ENCODE measurements around the gene WDR86. TPM values are rescaled to one million over a fixed set of nuclear protein-coding genes. Genes with fewer than 3 reads are reported as not detected.
A peak's percentile ranks its signal among the peaks of the same experiment; 100 is the strongest.

The WDR86 gene
- total and polyA plus RNA-seq, 2 of the 4 experiments (the other 2 are of a cell fraction) = not detected

DNA sequence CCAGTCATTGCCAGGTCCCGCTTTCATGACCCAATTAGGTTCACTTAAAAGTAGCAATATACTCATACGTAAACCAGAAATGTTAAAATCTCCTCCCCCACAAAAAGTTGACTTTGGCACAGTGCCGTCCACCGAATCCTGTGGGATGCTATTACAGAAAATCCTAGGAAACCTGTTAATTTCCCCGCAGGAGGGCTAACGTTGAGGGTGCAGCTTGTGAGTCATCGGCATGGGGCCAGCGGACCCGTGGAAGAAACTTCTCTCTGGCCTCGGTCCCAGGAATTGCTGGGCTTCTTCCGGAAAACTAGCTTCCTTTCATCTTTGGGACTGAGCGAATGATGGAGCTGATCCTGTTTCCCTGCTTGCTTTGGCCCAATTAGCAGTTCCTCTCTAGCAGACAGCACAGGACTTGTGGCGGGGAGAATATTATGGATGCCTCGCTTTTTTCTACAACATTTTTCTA is 16.6 kb upstream of the WDR86 start:
- Histone ChIP-seq H4K5ac (ENCODE audit: low read depth, low read length) (peak overlapping the region; percentile 83), H3K4me1 (ENCODE audit: control insufficient read depth, insufficient read depth, low read length) (peaks cover 39% of the 10 kb centered on the region), H2BK20ac (ENCODE audit: low read depth, low read length) (peak overlapping the region; percentile 61), H2BK120ac (ENCODE audit: low read depth, low read length) (peak overlapping the region; percentile 95), H2AFZ (replicated peaks; ENCODE audit: low read length, poor library complexity) (peak overlapping the region; percentile 78), H3K56ac (ENCODE audit: extremely low read depth, insufficient read depth, low read length) (no peak overlapping the region), H2AK9ac (replicated peaks; ENCODE audit: low read depth, low read length, poor library complexity) (no peak overlapping the region), H4K20me1 (ENCODE audit: insufficient read depth, low read length) (peaks cover 5% of the 10 kb centered on the region; the same call in 1 of the 2 replicates), H3K9me3 (ENCODE audit: control insufficient read depth, insufficient read depth, low read length) (peaks cover 9% of the 10 kb centered on the region), H3K14ac (replicated peaks; ENCODE audit: low read depth, low read length) (peak overlapping the region; percentile 69), H3K36me3 (ENCODE audit: control insufficient read depth, insufficient read depth, low read length) (no peaks in the 10 kb centered on the region), H2BK5ac (ENCODE audit: low read depth, low read length, poor library complexity, severe bottlenecking) (peak overlapping the region; percentile 81), H3K9ac (ENCODE audit: low read depth, low read length) (no peak overlapping the region), H3K79me1 (ENCODE audit: low read depth in 1 of 2, low read length in 2 of 2) (no peaks in the 10 kb centered on the region; a peak in 1 of 4 replicates), H3K27me3 (ENCODE audit: control insufficient read depth, insufficient read depth, low read length) (peaks cover 2% of the 10 kb centered on the region; the same call in 1 of the 2 replicates), H4K8ac (ENCODE audit: low read depth in 2 of 2, low read length in 2 of 2) (peak overlapping the region; percentile 60 to 74), H2AK5ac (ENCODE audit: low read depth, low read length) (peak overlapping the region; percentile 93; the same call in 1 of the 2 replicates), H3K4ac (ENCODE audit: low read depth, low read length) (peak overlapping the region; percentile 92), H3K4me3 (ENCODE audit: insufficient read depth, low read depth, low read length) (no peak overlapping the region), H3K18ac (ENCODE audit: low read depth, low read length) (peak overlapping the region; percentile 72), H4K91ac (ENCODE audit: insufficient read depth, low read depth, low read length) (peak overlapping the region; percentile 94), H3K4me2 (ENCODE audit: low read depth, low read length) (peak overlapping the region; percentile 58), H3K27ac (ENCODE audit: insufficient read depth, low read length) (peak overlapping the region; percentile 87), H3K23ac (ENCODE audit: low read depth, low read length) (0 out of 2 replicates have a peak overlapping the region, but pooled peaks have one; percentile 54), H3K9me1 (ENCODE audit: insufficient read depth, low read length) (peaks cover 13% of the 10 kb centered on the region), H2BK15ac (ENCODE audit: low read depth, low read length) (peak overlapping the region; percentile 90; the same call in 2 of the 3 replicates)
- ChIA-PET POLR2A (ENCODE audit: unreplicated experiment) (interaction anchor here (0.5 kb wide), 1 partner anchor 130 kb away, joined by 9 read pairs; no protein-coding TSS in a partner anchor), CTCF (no interaction called here)
- dilution Hi-C loops (cut with HindIII; ENCODE audit: low sequenced_read_pairs, unreplicated experiment) = no loop called here
- WGBS, 2 experiments (ENCODE audit: extremely low coverage in 2 of 2, insufficient read length in 1 of 2) = 0% methylated on average over 1 of the region's 14 CpGs; no CpG with 5 or more reads in 1 of the 2 experiments
- in situ Hi-C loops (cut with MboI; ENCODE audit: low sequenced_read_pairs) = no loop called here
- ATAC-seq (ENCODE audit: low read depth) (peak; percentile 53), DNase-seq (peak; percentile 93)
- TF ChIP-seq NFE2L2 (IDR thresholded peaks at IDR 0.05; ENCODE audit: low read depth, low read length) = no peak
- TF ChIP-seq RFX5 (IDR thresholded peaks at IDR 0.05; ENCODE audit: low read depth, low read length) = no peak
- no peak for TF ChIP-seq CEBPB (IDR thresholded peaks at IDR 0.05; ENCODE audit: low read depth, low read length)
- TF ChIP-seq SMC3 (IDR thresholded peaks at IDR 0.05; ENCODE audit: low read depth, low read length) = no peak
- TF ChIP-seq MXI1 (IDR thresholded peaks at IDR 0.05; ENCODE audit: borderline replicate concordance, low read depth, low read length) = no peak
- no peak for TF ChIP-seq CHD1 (IDR thresholded peaks at IDR 0.05; ENCODE audit: low read depth, low read length)
- TF ChIP-seq MAFK (IDR thresholded peaks at IDR 0.05; ENCODE audit: low read depth, low read length) = no peak
- TF ChIP-seq BHLHE40 (IDR thresholded peaks at IDR 0.05; ENCODE audit: low read depth, low read length) = peak; percentile 15; the same call in 1 of the 2 replicates
- TF ChIP-seq RAD21 (IDR thresholded peaks at IDR 0.05; ENCODE audit: low read length) = no peak
- peak; percentile 68; the same call in 1 of the 2 replicates for TF ChIP-seq FOS (IDR thresholded peaks at IDR 0.05; ENCODE audit: low read depth, low read length)
- intact Hi-C loops (cut with micrococcal nuclease) = loop anchor here (5.0 kb wide), 1 partner anchor 59 kb away; no protein-coding TSS in a partner anchor
- BruUV-seq (replicated peaks) = no TSS peak
